ENCODE data around the gene EFCAB12. TPM values are rescaled to one million over a fixed set of nuclear protein-coding genes. Genes with fewer than 3 reads are reported as not detected.

The EFCAB12 gene
- total RNA-seq, 1 donor from 2014 or later = not detected

GRCh38 chr3:129370248-129370964 lies 58.0 kb downstream of the EFCAB12 start:
- Histone ChIP-seq H3K4me1 (no peaks in the 10 kb centered on the region), H3K27ac (no peak overlapping the region), H3K4me3 (no peak overlapping the region), H3K9me3 (no peaks in the 10 kb centered on the region), H3K36me3 (no peaks in the 10 kb centered on the region), H3K27me3 (no peaks in the 10 kb centered on the region)
- TF ChIP-seq POLR2A (IDR thresholded peaks at IDR 0.05) = no peak
- TF ChIP-seq CTCF (IDR thresholded peaks at IDR 0.05) = no peak
- no peak for TF ChIP-seq POLR2AphosphoS5 (IDR thresholded peaks at IDR 0.05; ENCODE audit: insufficient read depth in 1 of 2, low read depth in 1 of 2)
- intact Hi-C loops (cut with DNase I) = no loop called here
- DNase-seq (ENCODE audit: extremely low spot score in 2 of 2) = no peak

DNA sequence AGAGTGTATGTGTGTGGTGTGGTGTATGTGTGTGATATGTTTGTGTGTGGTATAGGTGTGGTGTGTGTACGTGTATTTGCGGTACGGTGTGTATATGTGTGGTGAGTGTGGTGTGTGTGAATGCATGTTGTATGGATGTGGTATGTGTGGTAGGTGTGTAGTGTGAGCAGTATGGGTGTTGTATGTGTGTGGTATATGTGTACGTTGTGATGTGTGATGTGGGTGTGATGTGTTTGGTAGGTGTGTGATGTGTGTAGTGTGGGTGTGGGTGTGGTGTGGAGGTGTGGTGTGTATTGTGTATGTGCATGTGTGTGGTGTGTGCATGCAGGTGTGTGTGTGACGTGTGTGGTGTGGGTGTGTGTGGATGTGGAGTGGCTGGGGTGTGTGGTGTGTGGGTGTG lies 58.7 kb downstream of the EFCAB12 start:
- TF ChIP-seq POLR2AphosphoS5 (IDR thresholded peaks at IDR 0.05; ENCODE audit: insufficient read depth in 1 of 2, low read depth in 1 of 2) = no peak
- no peak for TF ChIP-seq CTCF (IDR thresholded peaks at IDR 0.05)
- no peak overlapping the region for H3K4me3 ChIP-seq
- H3K4me1 ChIP-seq = no peaks in the 10 kb centered on the region
- no peaks in the 10 kb centered on the region for H3K9me3 ChIP-seq
- intact Hi-C loops (cut with DNase I) = no loop called here
- H3K36me3 ChIP-seq = no peaks in the 10 kb centered on the region
- DNase-seq (ENCODE audit: extremely low spot score in 2 of 2) = no peak
- no peaks in the 10 kb centered on the region for H3K27me3 ChIP-seq
- no peak overlapping the region for H3K27ac ChIP-seq

DNA sequence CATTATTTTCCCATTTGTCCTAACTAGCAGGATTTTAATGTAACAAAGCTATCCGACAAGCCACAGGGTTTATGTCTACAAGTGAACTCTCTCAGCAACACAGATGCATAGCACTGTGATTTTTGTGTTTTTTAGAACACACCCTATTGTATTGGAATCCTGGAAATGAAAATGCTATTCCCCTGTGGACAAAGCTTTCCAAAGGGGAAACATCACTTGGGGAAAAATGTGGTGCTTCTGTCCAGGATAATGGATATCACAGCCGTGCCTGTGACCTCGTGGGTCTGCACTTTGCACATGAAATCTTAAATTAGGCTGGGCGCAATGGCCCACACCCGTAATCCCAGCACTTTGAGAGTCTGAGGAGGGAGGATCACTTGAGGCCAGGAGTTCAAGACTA lies 60.6 kb downstream of the EFCAB12 start:
- H3K27me3 ChIP-seq = no peaks in the 10 kb centered on the region
- no peak for TF ChIP-seq CTCF (IDR thresholded peaks at IDR 0.05)
- no peak for TF ChIP-seq POLR2A (IDR thresholded peaks at IDR 0.05)
- no peak for TF ChIP-seq POLR2AphosphoS5 (IDR thresholded peaks at IDR 0.05; ENCODE audit: insufficient read depth in 1 of 2, low read depth in 1 of 2)
- no peak overlapping the region for H3K4me3 ChIP-seq
- no peaks in the 10 kb centered on the region for H3K4me1 ChIP-seq
- H3K36me3 ChIP-seq = no peaks in the 10 kb centered on the region
- H3K9me3 ChIP-seq = no peaks in the 10 kb centered on the region
- H3K27ac ChIP-seq = no peak overlapping the region
- no peak for DNase-seq (ENCODE audit: extremely low spot score in 2 of 2)
- intact Hi-C loops (cut with DNase I) = no loop called here

DNA sequence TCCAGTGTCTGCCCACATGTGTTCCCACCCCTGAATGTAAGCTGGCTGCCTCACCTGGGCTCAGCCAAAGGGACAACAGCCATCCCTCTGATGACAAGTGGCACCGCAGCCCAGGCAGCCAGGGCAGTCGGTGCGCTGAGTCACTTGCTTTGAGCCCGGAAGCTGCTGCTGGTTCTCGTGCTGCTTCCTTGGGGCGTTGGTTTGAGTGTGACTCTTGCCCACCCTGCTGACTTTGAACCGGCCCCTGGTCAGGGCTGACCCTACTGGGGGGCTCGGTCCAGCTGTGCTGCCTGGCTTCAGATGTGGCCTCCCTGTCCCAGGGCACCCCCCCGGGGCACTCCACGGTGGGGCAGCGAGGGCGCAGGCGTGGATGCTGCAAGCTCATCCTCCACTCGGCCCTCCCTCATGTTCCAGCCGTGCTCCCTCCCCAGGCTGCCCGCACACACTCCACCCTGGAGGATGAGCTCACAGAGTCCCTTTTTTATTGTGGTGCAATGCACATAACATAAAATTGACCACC lies 62.1 kb downstream of the EFCAB12 start:
- intact Hi-C loops (cut with DNase I) = no loop called here
- Histone ChIP-seq H3K9me3 (no peaks in the 10 kb centered on the region), H3K36me3 (no peaks in the 10 kb centered on the region), H3K27ac (no peak overlapping the region), H3K4me1 (no peaks in the 10 kb centered on the region), H3K27me3 (no peaks in the 10 kb centered on the region), H3K4me3 (no peak overlapping the region)
- DNase-seq (ENCODE audit: extremely low spot score in 2 of 2) = no peak
- TF ChIP-seq POLR2A (IDR thresholded peaks at IDR 0.05) (no peak), POLR2AphosphoS5 (IDR thresholded peaks at IDR 0.05; ENCODE audit: insufficient read depth in 1 of 2, low read depth in 1 of 2) (no peak), CTCF (IDR thresholded peaks at IDR 0.05) (no peak)
